Hematopoietic multipotent progenitor cell treated with erythropoietin and hydrocortisone succinate and interleukin-3 and kit ligand, for 15 days (in vitro differentiated cells): ENCODE measurements around the gene GUSB.
"Not testable (repeated sequence)": the region's sequence is repeated elsewhere in the genome, so short reads cannot be mapped to it uniquely, and the experiment has no call there.

Source experiments
- DNase-seq: peaks from one replicate; pipeline ENCODE4 v3.0.0-alpha.2; 2015; ENCODE audit warnings: low spot score

GUSB gene

GRCh38 chr7:65975814-65976445, 6.1 kb downstream of the GUSB start:
- DNase-seq: no peak

- DNase-seq: no peak
These were observed 7.1 kb downstream of the GUSB start for GRCh38 chr7:65974876-65975275.

GRCh38 chr7:65974191-65974801, 7.7 kb downstream of the GUSB start:
- DNase-seq: no peak

- no peak for DNase-seq
These were observed 9.0 kb downstream of the GUSB start for GRCh38 chr7:65972976-65973375.

GRCh38 chr7:65971021-65971420, 11.0 kb downstream of the GUSB start:
- no peak for DNase-seq

- DNase-seq: no peak
These were observed 13.5 kb downstream of the GUSB start for GRCh38 chr7:65968256-65969185.

- no peak for DNase-seq
These were observed 14.5 kb downstream of the GUSB start for GRCh38 chr7:65967361-65968155.

- no peak for DNase-seq
These were observed 15.9 kb downstream of the GUSB start for GRCh38 chr7:65966146-65966545.

GRCh38 chr7:65964671-65965070, 17.3 kb downstream of the GUSB start:
- not testable (repeated sequence) for DNase-seq

GRCh38 chr7:65962033-65962432, 20.0 kb downstream of the GUSB start:
- no peak for DNase-seq

GRCh38 chr7:65960351-65961074, 21.5 kb downstream of the GUSB start:
- no peak for DNase-seq

- DNase-seq: no peak
These were observed 26.3 kb downstream of the GUSB start for GRCh38 chr7:65955718-65956117.

GRCh38 chr7:65953890-65954450, 28.0 kb downstream of the GUSB start:
- DNase-seq: no peak

GRCh38 chr7:65953001-65953720, 28.9 kb downstream of the GUSB start:
- no peak for DNase-seq

GRCh38 chr7:65951837-65952578, 30.0 kb downstream of the GUSB start:
- DNase-seq: peak; percentile 34

GRCh38 chr7:65946904-65947303, 35.1 kb downstream of the GUSB start:
- DNase-seq: no peak

- DNase-seq: not testable (repeated sequence)
These were observed 36.2 kb downstream of the GUSB start for GRCh38 chr7:65945787-65946186.

- no peak for DNase-seq
These were observed 43.6 kb downstream of the GUSB start for GRCh38 chr7:65938336-65938895.

- no peak for DNase-seq
These were observed 44.7 kb downstream of the GUSB start for GRCh38 chr7:65937296-65937695.
